ENCODE measurements around the gene SLC25A30.
"Not testable (repeated sequence)": the region's sequence is repeated elsewhere in the genome, so short reads cannot be mapped to it uniquely, and the experiment has no call there.

The SLC25A30 gene

DNA sequence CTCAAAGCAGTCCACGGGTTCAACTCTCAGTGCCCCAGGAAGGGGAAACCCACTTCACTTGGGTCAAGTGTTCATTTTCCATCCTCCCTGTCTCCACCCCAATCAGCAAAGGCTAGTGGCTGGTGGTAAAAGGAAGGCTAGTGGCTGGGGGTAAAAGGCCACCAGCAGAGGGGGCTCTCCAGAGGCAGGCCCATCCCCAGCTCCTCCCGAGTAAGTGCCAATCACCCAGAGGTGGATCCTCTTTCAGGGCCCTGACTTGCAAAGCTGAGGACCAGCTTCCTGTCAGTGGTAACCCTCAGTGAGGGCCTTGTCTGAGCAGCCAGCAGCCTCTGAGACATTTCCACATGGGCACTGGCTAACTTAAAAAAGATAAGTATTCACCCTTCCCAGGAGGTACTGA is 55.2 kb downstream of the SLC25A30 start:
- DNase-seq, result peak; percentile 41

- peak; percentile 29 for DNase-seq
These were observed 56.5 kb downstream of the SLC25A30 start for GRCh38 chr13:45361596-45362206.

GRCh38 chr13:45356966-45357672 is 61.1 kb downstream of the SLC25A30 start:
- DNase-seq, result peak; percentile 29

DNA sequence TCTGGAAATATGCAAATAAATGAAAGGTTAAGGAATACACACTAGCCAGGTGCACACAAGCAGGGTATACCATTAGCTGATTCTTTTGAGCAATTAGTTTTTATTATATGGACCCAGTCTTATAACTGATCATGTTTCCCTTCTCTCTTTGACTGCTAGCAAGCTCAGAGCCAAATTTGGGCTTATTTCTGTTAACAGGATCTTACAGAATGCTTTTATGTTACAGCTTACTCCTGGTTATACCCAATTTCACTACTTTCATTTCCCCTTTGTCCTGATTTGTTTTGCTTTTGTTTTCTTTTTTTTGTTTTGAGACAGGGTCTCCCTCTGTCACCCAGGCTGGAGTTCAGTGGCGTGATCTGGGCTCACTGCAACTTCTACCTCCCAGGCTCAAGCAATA is 64.3 kb downstream of the SLC25A30 start:
- DNase-seq, result no peak

- no peak for DNase-seq
These were observed 66.1 kb downstream of the SLC25A30 start for GRCh38 chr13:45352031-45352430.

GRCh38 chr13:45350152-45350551 is 68.0 kb downstream of the SLC25A30 start:
- DNase-seq, result no peak

GRCh38 chr13:45349438-45349837 is 68.7 kb downstream of the SLC25A30 start:
- DNase-seq, result no peak

GRCh38 chr13:45344064-45344463 is 74.1 kb downstream of the SLC25A30 start:
- not testable (repeated sequence) for DNase-seq

Data from hematopoietic multipotent progenitor cell treated with erythropoietin and hydrocortisone succinate and interleukin-3 and kit ligand, for 8 days (in vitro differentiated cells).